T-helper 2 cell treated with Interferon-gamma antibody and Interleukin-4, amounts not matched to agents 100 ng/mL and 5 ng/mL, for 36 hours (primary cell): Measurements from ENCODE around the gene ABHD12. TPM values are rescaled to one million over a fixed set of nuclear protein-coding genes. Genes with fewer than 3 reads are reported as not detected.

Source experiments
- intact Hi-C: fragments of 100-400 bp; cut with micrococcal nuclease; formaldehyde crosslinking; loops from one replicate; pipeline ENCODE4 v1.15.1; 2023
- total RNA-seq: library from RNA; stranded (reverse); gene quantifications from 2 replicates; pipeline ENCODE4 v1.2.3, GENCODE V29; 2022

Gene ABHD12
- total RNA-seq, 1 donor from 2014 or later, result 30.5 TPM

GRCh38 chr20:25280051-25280573, 110.5 kb downstream of the ABHD12 start:
- intact Hi-C loops, result no loop called here

- intact Hi-C loops, result no loop called here
These were observed 111.2 kb downstream of the ABHD12 start for GRCh38 chr20:25279403-25279802.

- intact Hi-C loops, result no loop called here
These were observed 111.8 kb downstream of the ABHD12 start for GRCh38 chr20:25278636-25279361.

- intact Hi-C loops, result no loop called here
These were observed 112.6 kb downstream of the ABHD12 start for GRCh38 chr20:25277941-25278521.

GRCh38 chr20:25277051-25277801, 113.4 kb downstream of the ABHD12 start:
- intact Hi-C loops, result no loop called here

- intact Hi-C loops, result no loop called here
These were observed 114.0 kb downstream of the ABHD12 start for GRCh38 chr20:25276533-25277050.

- intact Hi-C loops, result no loop called here
These were observed 114.7 kb downstream of the ABHD12 start for GRCh38 chr20:25275813-25276532.

- intact Hi-C loops, result no loop called here
These were observed 115.5 kb downstream of the ABHD12 start for GRCh38 chr20:25274891-25275812.

GRCh38 chr20:25274481-25274880, 116.2 kb downstream of the ABHD12 start:
- intact Hi-C loops, result no loop called here

- intact Hi-C loops, result no loop called here
These were observed 116.9 kb downstream of the ABHD12 start for GRCh38 chr20:25273541-25274358.

- intact Hi-C loops, result no loop called here
These were observed 117.6 kb downstream of the ABHD12 start for GRCh38 chr20:25273046-25273445.

- intact Hi-C loops, result no loop called here
These were observed 118.2 kb downstream of the ABHD12 start for GRCh38 chr20:25272223-25273000.

- intact Hi-C loops, result no loop called here
These were observed 119.0 kb downstream of the ABHD12 start for GRCh38 chr20:25271486-25272222.

GRCh38 chr20:25270829-25271251, 119.8 kb downstream of the ABHD12 start:
- intact Hi-C loops, result no loop called here

- intact Hi-C loops, result no loop called here
These were observed 120.8 kb downstream of the ABHD12 start for GRCh38 chr20:25269833-25270170.

- intact Hi-C loops, result no loop called here
These were observed 121.4 kb downstream of the ABHD12 start for GRCh38 chr20:25269057-25269832.
